SU-DHL-6 (cell line): ENCODE data around the gene SKAP2.

Source experiments
- EZH2phosphoT487 ChIP-seq: fragments of 200-600 bp; sonication (generic), shearing (Covaris generic); conservative IDR thresholded peaks from 2 replicates; pipeline ENCODE4 v1.6.1; 2018; ENCODE audit warnings: mild to moderate bottlenecking, antibody characterized with exemption, low read length, moderate library complexity, mixed read lengths
- TF ChIP-seq, protein P1 (sequence below): fragments of 200-600 bp; sonication (generic); IDR thresholded peaks from one replicate; pipeline ENCODE4 v1.5.1; 2017; ENCODE audit warnings: antibody characterized with exemption, mild to moderate bottlenecking, low read length, moderate library complexity; ENCODE audit not compliant: insufficient read depth, poor library complexity, severe bottlenecking

GRCh38 chr7:26782501-26782900, 81.9 kb downstream of the SKAP2 start:
- TF ChIP-seq, protein P1, sequence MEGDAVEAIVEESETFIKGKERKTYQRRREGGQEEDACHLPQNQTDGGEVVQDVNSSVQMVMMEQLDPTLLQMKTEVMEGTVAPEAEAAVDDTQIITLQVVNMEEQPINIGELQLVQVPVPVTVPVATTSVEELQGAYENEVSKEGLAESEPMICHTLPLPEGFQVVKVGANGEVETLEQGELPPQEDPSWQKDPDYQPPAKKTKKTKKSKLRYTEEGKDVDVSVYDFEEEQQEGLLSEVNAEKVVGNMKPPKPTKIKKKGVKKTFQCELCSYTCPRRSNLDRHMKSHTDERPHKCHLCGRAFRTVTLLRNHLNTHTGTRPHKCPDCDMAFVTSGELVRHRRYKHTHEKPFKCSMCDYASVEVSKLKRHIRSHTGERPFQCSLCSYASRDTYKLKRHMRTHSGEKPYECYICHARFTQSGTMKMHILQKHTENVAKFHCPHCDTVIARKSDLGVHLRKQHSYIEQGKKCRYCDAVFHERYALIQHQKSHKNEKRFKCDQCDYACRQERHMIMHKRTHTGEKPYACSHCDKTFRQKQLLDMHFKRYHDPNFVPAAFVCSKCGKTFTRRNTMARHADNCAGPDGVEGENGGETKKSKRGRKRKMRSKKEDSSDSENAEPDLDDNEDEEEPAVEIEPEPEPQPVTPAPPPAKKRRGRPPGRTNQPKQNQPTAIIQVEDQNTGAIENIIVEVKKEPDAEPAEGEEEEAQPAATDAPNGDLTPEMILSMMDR, result no peak
- TF ChIP-seq EZH2phosphoT487, result no peak
